Keratinocyte (primary cell): ENCODE data around the gene CNTRL.

Experiments used
- CTCF ChIP-seq, 3 experiments: IDR thresholded peaks in 1 of 3; conservative IDR thresholded peaks in 1 of 3; optimal IDR thresholded peaks in 1 of 3; 2 replicates in 2 of 3; 3 replicates in 1 of 3; pipeline versions ENCODE3 to v1.5.1; 2011; ENCODE audit warnings: low read length in 3 of 3, mild to moderate bottlenecking in 3 of 3, moderate library complexity in 2 of 3, control low read depth in 1 of 3, inconsistent platforms in 1 of 3; ENCODE audit not compliant: insufficient read depth in 2 of 3; ENCODE audit errors: extremely low read depth in 1 of 3
- EZH2 ChIP-seq: IDR thresholded peaks from one replicate; pipeline ENCODE4 v1.6.1; 2012; ENCODE audit warnings: inconsistent platforms, mild to moderate bottlenecking, low read length, moderate library complexity

- no peak for TF ChIP-seq CTCF (optimal IDR thresholded peaks at IDR 0.05 in 1 of 3, IDR thresholded peaks at IDR 0.05 in 1 of 3, conservative IDR thresholded peaks at IDR 0.05 in 1 of 3; ENCODE audit: extremely low read depth in 1 of 3, insufficient read depth in 2 of 3, low read length in 3 of 3)
- no peak for TF ChIP-seq EZH2
Observed at GRCh38 chr9:121200356-121200755, 125.6 kb downstream of the CNTRL start.
